Measurements from ENCODE around the gene KCNIP1.

GRCh38 chr5:170678811-170679210 lies 175.0 kb downstream of the KCNIP1 start:
- TF ChIP-seq, protein P1, sequence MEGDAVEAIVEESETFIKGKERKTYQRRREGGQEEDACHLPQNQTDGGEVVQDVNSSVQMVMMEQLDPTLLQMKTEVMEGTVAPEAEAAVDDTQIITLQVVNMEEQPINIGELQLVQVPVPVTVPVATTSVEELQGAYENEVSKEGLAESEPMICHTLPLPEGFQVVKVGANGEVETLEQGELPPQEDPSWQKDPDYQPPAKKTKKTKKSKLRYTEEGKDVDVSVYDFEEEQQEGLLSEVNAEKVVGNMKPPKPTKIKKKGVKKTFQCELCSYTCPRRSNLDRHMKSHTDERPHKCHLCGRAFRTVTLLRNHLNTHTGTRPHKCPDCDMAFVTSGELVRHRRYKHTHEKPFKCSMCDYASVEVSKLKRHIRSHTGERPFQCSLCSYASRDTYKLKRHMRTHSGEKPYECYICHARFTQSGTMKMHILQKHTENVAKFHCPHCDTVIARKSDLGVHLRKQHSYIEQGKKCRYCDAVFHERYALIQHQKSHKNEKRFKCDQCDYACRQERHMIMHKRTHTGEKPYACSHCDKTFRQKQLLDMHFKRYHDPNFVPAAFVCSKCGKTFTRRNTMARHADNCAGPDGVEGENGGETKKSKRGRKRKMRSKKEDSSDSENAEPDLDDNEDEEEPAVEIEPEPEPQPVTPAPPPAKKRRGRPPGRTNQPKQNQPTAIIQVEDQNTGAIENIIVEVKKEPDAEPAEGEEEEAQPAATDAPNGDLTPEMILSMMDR (optimal IDR thresholded peaks at IDR 0.05 in 1 of 3, IDR thresholded peaks at IDR 0.05 in 1 of 3, conservative IDR thresholded peaks at IDR 0.05 in 1 of 3; ENCODE audit: extremely low read depth in 1 of 3, insufficient read depth in 2 of 3, low read length in 3 of 3): no peak
- TF ChIP-seq EZH2 (IDR thresholded peaks at IDR 0.05; ENCODE audit: low read length): no peak

All from keratinocyte (primary cell).